Keratinocyte (primary cell): ENCODE data around the gene OR2AG2.

Source experiments
- EZH2 ChIP-seq: IDR thresholded peaks from one replicate; pipeline ENCODE4 v1.6.1; 2012; ENCODE audit warnings: inconsistent platforms, mild to moderate bottlenecking, low read length, moderate library complexity
- TF ChIP-seq, protein P1 (sequence below), 3 experiments: IDR thresholded peaks in 1 of 3; conservative IDR thresholded peaks in 1 of 3; optimal IDR thresholded peaks in 1 of 3; 2 replicates in 2 of 3; 3 replicates in 1 of 3; pipeline versions ENCODE3 to v1.5.1; 2011; ENCODE audit warnings: low read length in 3 of 3, mild to moderate bottlenecking in 3 of 3, moderate library complexity in 2 of 3, control low read depth in 1 of 3, inconsistent platforms in 1 of 3; ENCODE audit not compliant: insufficient read depth in 2 of 3; ENCODE audit errors: extremely low read depth in 1 of 3

DNA sequence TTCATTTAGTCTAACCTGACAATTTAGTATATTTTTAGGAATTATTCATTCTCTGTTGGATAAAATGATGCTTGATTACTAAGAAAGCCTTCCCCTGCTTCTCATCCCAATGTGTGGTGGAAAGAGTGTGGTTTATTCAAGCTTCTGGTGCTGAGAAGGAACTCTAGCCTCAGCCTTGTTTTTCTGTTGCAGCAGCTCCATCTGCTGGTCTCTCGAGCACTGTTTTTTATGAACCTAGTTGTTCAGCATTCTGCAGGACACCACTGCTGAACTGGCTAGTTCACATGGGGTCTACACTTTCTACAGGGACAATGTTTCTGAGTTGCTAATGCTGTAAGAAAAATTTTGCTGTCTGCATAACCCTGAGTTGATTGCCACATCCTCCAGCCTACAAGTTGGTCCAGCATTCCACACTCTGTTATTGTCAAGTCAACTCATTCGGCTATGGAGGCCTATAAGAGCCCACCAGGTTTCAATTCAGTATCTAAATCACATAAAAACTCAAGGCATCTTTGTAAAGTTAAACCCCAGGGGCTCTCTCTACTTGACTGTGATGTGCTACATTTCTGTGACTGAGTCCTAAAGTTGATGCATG, 14.3 kb downstream of the OR2AG2 start:
- TF ChIP-seq, protein P1, sequence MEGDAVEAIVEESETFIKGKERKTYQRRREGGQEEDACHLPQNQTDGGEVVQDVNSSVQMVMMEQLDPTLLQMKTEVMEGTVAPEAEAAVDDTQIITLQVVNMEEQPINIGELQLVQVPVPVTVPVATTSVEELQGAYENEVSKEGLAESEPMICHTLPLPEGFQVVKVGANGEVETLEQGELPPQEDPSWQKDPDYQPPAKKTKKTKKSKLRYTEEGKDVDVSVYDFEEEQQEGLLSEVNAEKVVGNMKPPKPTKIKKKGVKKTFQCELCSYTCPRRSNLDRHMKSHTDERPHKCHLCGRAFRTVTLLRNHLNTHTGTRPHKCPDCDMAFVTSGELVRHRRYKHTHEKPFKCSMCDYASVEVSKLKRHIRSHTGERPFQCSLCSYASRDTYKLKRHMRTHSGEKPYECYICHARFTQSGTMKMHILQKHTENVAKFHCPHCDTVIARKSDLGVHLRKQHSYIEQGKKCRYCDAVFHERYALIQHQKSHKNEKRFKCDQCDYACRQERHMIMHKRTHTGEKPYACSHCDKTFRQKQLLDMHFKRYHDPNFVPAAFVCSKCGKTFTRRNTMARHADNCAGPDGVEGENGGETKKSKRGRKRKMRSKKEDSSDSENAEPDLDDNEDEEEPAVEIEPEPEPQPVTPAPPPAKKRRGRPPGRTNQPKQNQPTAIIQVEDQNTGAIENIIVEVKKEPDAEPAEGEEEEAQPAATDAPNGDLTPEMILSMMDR (optimal IDR thresholded peaks at IDR 0.05 in 1 of 3, IDR thresholded peaks at IDR 0.05 in 1 of 3, conservative IDR thresholded peaks at IDR 0.05 in 1 of 3; ENCODE audit: extremely low read depth in 1 of 3, insufficient read depth in 2 of 3, low read length in 3 of 3): peak; percentile 61 to 73 (median 62)
- no peak for TF ChIP-seq EZH2
